ENCODE data around the gene NPIPB12.
"Not testable (repeated sequence)": the region's sequence is repeated elsewhere in the genome, so short reads cannot be mapped to it uniquely, and the experiment has no call there.

- not testable (repeated sequence) for TF ChIP-seq GATA3, GATA2 (IDR thresholded peaks at IDR 0.05; ENCODE audit: low read depth, low read length)
Observed at GRCh38 chr16:29459706-29460646, 46.2 kb downstream of the NPIPB12 start, which contains the start of gene SULT1A4.

Data from SH-SY5Y (cell line).